ENCODE results near the gene HPDL. TPM values are rescaled to one million over a fixed set of nuclear protein-coding genes. Genes with fewer than 3 reads are reported as not detected.
A peak's percentile ranks its signal among the peaks of the same experiment; 100 is the strongest.

Gene HPDL
- total and polyA plus RNA-seq, 10 of the 15 experiments (the other 5 are each of a cell fraction or from before 2014, with no cell fraction given), result 1.3 to 75.5 (median 31.8) TPM

DNA sequence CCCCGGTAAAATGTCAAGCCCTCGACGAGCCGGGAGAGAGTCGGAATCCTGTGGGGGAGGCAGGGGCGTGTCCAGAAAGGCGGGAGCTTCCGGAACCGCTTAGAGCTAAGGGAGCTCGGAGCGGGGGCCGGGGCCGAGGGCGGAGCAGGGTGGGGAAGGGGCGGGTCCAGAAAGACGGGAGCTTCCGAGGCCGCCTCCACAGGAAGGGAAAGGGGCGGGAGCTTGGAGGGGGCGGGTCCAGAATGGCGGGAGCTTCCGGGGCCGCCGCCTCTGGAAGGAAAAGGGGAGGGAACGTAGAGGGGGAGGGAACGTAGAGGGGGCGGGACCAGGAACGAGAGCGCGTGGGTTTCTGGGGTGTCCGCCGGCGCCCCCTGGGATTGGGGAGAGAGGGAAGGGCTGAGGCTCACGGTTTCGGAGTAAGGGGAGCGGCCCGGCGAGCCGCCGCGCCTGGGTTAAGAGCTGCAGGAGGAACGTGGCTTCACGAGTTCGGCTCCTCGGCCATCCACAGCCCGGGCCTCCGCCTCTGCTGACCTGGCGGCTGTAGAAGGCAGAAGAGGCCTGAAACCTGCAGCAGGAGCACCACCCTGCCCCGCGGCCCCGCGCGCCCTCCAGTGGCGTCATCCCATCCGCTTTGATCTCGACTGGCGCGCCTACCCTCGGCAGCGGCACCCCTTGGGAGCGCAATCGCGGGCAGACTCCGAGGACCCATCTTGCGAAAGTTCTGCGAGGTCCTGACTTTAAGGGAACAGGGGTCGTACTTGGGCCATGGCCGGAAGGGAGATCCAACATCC is 23.0 kb upstream of the HPDL start (continued):
- TF ChIP-seq RELB (IDR thresholded peaks at IDR 0.05; ENCODE audit: low read depth) (no peak), NFXL1 (IDR thresholded peaks at IDR 0.05; ENCODE audit: borderline replicate concordance) (no peak), CHD2 (IDR thresholded peaks at IDR 0.05; ENCODE audit: borderline replicate concordance, low read depth, low read length) (0 out of 2 replicates have a peak, but pooled peaks have one; percentile 58), CREB1 (IDR thresholded peaks at IDR 0.05; ENCODE audit: low read depth) (peak; percentile 76), RCOR1 (conservative IDR thresholded peaks at IDR 0.05; ENCODE audit: low read depth, low read length) (no peak), KLF5 (IDR thresholded peaks at IDR 0.05; ENCODE audit: partially characterized antibody) (no peak), ATF3 (IDR thresholded peaks at IDR 0.05; ENCODE audit: borderline replicate concordance, extremely low read depth, low read depth, low read length) (0 out of 2 replicates have a peak, but pooled peaks have one; percentile 27), CHD1 (IDR thresholded peaks at IDR 0.05; ENCODE audit: low read depth, low read length) (no peak), USF1 (IDR thresholded peaks at IDR 0.05; ENCODE audit: borderline replicate concordance, extremely low read length, insufficient read depth, low read depth, low read length) (no peak), ZNF274 (IDR thresholded peaks at IDR 0.05; ENCODE audit: insufficient read depth, insufficient read length) (no peak), RBBP5 (conservative IDR thresholded peaks at IDR 0.05) (no peak), FOS (IDR thresholded peaks at IDR 0.05; ENCODE audit: borderline replicate concordance, extremely low read depth, insufficient read length) (no peak), NR2C1 (IDR thresholded peaks at IDR 0.05) (no peak), ZNF207 (IDR thresholded peaks at IDR 0.05; ENCODE audit: borderline replicate concordance) (peak; percentile 96), POLR2AphosphoS2 (IDR thresholded peaks at IDR 0.05; ENCODE audit: low read depth, low read length) (peak; percentile 50; the same call in 1 of the 2 replicates), STAT1 (conservative IDR thresholded peaks at IDR 0.05) (no peak), BCL11A (IDR thresholded peaks at IDR 0.05; ENCODE audit: low read depth, low read length) (no peak), JUNB (IDR thresholded peaks at IDR 0.05) (no peak), IKZF1 (conservative IDR thresholded peaks at IDR 0.05) (peak; percentile 81), MLLT1 (IDR thresholded peaks at IDR 0.05) (peak; percentile 97), RFX5 (IDR thresholded peaks at IDR 0.05; ENCODE audit: low read depth, low read length) (no peak), RAD21 (IDR thresholded peaks at IDR 0.05; ENCODE audit: insufficient read depth, low read depth, low read length) (peak; percentile 51)
- TF ChIP-seq, protein P1, sequence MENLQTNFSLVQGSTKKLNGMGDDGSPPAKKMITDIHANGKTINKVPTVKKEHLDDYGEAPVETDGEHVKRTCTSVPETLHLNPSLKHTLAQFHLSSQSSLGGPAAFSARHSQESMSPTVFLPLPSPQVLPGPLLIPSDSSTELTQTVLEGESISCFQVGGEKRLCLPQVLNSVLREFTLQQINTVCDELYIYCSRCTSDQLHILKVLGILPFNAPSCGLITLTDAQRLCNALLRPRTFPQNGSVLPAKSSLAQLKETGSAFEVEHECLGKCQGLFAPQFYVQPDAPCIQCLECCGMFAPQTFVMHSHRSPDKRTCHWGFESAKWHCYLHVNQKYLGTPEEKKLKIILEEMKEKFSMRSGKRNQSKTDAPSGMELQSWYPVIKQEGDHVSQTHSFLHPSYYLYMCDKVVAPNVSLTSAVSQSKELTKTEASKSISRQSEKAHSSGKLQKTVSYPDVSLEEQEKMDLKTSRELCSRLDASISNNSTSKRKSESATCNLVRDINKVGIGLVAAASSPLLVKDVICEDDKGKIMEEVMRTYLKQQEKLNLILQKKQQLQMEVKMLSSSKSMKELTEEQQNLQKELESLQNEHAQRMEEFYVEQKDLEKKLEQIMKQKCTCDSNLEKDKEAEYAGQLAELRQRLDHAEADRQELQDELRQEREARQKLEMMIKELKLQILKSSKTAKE (IDR thresholded peaks at IDR 0.05; ENCODE audit: low read depth, poor library complexity, severe bottlenecking), result no peak
